Lower leg skin (tissue), 4 donors: ENCODE results near the gene ZNF148. TPM values are rescaled to one million over a fixed set of nuclear protein-coding genes. Genes with fewer than 3 reads are reported as not detected.
A peak's percentile ranks its signal among the peaks of the same experiment; 100 is the strongest.

Experiments
- DNase-seq, 2 donors: peaks; one replicate each; pipeline ENCODE4 v3.0.0-alpha.2; 2019; ENCODE audit warnings: low spot score in 2 of 2
- H3K4me3 ChIP-seq: fragments of 200-600 bp; sonication (generic); 2 replicates; pipeline ENCODE4 v1.5.1; 2017; ENCODE audit warnings: mild to moderate bottlenecking, low read depth; ENCODE audit not compliant: poor library complexity, severe bottlenecking
- POLR2A ChIP-seq, 2 donors: fragments of 450-650 bp; IDR thresholded peaks; one replicate each; pipeline ENCODE4 v1.6.1; 2016 to 2017; ENCODE audit warnings: antibody characterized with exemption in 2 of 2, mild to moderate bottlenecking in 1 of 2, moderate library complexity in 1 of 2
- WGBS, 2 donors: methylation state at CpG; one replicate each; pipeline ENCODE4 v1.1.5; 2018; 5-methylcytosine and 5-hydroxymethylcytosine counted together
- intact Hi-C: fragments of 100-400 bp; cut with DNase I; formaldehyde crosslinking; loops from one replicate; pipeline ENCODE4 v1.15.0; 2023; ENCODE audit warnings: low total_unique reads
- total RNA-seq, 4 donors: library from RNA; depleted of rRNA; stranded (reverse); fragments of >200 nt; gene quantifications; one replicate each; pipeline ENCODE4 v1.1.0, GENCODE V29; 2016
- TF ChIP-seq, protein P1 (sequence below), 3 donors: fragments of 450-650 bp; IDR thresholded peaks; one replicate each; pipeline ENCODE4 v1.5.1; 2016; ENCODE audit warnings: antibody characterized with exemption in 3 of 3, mild to moderate bottlenecking in 3 of 3, moderate library complexity in 2 of 3

The ZNF148 gene
- total RNA-seq, 4 donors from 2014 or later: 14.6 to 24.6 (median 17.7) TPM

DNA sequence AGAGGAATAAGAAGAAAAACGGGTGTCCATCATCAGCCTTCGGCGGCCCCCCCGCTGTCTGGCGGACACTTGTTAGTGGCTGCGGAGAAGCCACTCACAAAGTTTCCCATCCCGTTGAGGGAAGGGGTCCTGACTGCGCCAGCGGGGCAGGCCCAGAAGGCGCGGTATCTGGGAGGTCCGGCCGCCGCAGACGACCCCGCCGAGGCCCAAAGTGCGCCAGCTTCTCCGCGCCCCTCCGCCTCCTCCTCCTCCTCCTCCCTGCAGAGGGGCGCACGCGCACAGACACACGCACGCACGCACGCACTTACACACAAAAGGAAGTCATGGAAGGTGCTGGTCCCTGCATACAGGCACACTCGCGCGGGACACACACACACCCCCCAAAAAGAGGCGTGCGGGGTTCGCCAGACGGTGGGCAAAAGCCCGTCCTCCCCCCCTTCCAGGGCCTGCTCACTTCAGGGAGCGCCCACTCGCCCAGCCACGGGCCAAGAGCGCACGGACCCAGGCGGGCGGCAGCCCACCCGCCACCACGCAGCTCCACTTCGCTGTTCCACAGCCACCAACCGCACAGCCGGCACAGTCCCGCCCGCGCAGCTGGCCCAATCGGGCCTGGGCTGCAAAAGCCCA is 18.0 kb downstream of the ZNF148 start:
- 13 to 24% methylated on average over 38 to 41 of the region's 52 CpGs for WGBS, 2 donors
- TF ChIP-seq, protein P1, sequence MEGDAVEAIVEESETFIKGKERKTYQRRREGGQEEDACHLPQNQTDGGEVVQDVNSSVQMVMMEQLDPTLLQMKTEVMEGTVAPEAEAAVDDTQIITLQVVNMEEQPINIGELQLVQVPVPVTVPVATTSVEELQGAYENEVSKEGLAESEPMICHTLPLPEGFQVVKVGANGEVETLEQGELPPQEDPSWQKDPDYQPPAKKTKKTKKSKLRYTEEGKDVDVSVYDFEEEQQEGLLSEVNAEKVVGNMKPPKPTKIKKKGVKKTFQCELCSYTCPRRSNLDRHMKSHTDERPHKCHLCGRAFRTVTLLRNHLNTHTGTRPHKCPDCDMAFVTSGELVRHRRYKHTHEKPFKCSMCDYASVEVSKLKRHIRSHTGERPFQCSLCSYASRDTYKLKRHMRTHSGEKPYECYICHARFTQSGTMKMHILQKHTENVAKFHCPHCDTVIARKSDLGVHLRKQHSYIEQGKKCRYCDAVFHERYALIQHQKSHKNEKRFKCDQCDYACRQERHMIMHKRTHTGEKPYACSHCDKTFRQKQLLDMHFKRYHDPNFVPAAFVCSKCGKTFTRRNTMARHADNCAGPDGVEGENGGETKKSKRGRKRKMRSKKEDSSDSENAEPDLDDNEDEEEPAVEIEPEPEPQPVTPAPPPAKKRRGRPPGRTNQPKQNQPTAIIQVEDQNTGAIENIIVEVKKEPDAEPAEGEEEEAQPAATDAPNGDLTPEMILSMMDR (IDR thresholded peaks at IDR 0.05): no peak
- no peak for TF ChIP-seq POLR2A (IDR thresholded peaks at IDR 0.05)
- DNase-seq: no peak

DNA sequence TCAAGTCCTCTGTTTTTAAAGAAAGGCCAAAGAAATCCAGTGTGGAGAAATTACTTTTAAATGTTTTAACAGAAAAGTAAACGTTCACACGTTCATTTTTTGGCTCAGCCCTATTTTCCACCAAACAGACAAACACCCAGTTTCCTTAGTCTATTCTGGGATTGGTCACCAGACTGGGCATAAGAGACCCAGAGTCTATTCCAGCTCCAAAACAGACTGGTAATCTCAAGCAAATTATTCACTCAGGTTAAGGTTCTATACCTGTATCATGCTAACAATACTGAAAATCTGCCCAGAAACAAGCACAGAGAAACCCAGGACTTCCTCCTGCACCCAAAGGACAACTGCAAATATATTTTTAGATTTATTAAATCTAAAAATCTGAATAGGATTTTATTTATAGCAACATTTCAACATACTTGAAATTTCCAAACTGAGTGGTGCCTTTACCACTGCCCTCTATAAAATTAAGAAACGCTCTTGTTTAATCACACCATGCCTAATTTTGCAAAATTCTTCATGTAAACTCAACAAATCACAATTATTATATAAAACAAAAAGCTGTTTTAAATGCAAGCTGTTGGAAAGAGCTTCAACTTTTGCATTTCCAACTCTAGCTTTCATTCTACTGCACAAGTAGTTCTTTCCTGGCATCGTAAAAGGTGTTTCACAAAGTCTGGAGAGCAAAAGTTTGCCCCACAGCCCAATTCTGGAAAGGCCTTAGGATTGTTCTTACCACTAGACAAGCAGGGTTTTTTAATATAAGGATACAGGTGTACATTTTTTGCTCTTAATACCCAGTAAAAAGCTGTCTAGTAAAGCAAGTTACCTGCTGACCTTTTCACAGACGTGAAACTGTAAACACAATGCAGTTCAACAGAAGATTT is 18.7 kb downstream of the ZNF148 start:
- 34 to 36% methylated on average over 5 of the region's 5 CpGs for WGBS, 2 donors

More for the DNA sequence above, 18.0 kb downstream of the ZNF148 start:
- peak overlapping the region; percentile 11 for H3K4me3 ChIP-seq
- intact Hi-C loops: no loop called here

DNA sequence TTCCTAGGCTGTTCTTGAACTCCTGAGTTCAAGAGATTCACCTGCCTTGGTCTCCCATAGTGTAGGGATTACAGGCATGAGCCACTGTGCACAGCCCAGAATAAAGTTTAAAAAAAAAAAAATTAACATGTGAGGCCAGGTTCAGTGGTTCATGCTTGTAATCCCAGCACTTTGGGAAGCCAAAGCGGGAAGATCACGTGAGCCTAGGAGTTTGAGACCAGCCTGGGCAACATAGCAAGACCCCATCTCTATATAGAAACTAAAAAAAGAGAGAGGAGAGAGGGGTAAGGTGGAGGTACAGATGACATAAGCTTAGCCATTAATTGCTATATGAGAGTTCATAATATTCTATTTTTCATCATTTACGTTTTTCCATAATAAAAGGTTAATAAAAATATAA is 21.5 kb downstream of the ZNF148 start:
- no peak for TF ChIP-seq POLR2A (IDR thresholded peaks at IDR 0.05)
- TF ChIP-seq, protein P1 (IDR thresholded peaks at IDR 0.05): no peak
- 95 to 97% methylated on average over 3 of the region's 3 CpGs for WGBS, 2 donors
- DNase-seq: no peak
- H3K4me3 ChIP-seq: no peak overlapping the region
- intact Hi-C loops: no loop called here

More for the DNA sequence above, 18.7 kb downstream of the ZNF148 start:
- H3K4me3 ChIP-seq: no peak overlapping the region
- no peak for DNase-seq
- intact Hi-C loops: no loop called here
- TF ChIP-seq POLR2A (IDR thresholded peaks at IDR 0.05): no peak
- TF ChIP-seq, protein P1 (IDR thresholded peaks at IDR 0.05): no peak

DNA sequence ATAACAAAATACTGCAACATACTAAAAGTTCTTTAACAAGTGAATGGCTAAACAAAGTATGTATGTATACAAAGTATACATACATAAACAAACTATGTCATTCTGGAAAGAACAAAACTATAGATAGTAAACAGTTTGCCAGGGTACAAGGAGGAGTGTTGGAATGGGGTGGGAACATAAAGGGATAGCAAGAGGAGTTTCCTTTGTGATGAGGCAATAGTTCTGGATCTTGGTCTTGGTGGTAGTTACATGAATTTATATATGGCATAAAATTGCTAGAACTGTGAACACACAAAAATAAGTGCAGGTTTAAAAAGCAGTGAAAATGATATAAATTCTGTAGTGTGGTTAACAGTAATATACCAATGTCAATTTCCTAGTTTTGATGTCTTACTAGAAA is 22.0 kb downstream of the ZNF148 start:
- intact Hi-C loops: no loop called here
- no peak for DNase-seq
- no peak for TF ChIP-seq POLR2A (IDR thresholded peaks at IDR 0.05)
- TF ChIP-seq, protein P1 (IDR thresholded peaks at IDR 0.05): no peak
- H3K4me3 ChIP-seq: no peak overlapping the region

DNA sequence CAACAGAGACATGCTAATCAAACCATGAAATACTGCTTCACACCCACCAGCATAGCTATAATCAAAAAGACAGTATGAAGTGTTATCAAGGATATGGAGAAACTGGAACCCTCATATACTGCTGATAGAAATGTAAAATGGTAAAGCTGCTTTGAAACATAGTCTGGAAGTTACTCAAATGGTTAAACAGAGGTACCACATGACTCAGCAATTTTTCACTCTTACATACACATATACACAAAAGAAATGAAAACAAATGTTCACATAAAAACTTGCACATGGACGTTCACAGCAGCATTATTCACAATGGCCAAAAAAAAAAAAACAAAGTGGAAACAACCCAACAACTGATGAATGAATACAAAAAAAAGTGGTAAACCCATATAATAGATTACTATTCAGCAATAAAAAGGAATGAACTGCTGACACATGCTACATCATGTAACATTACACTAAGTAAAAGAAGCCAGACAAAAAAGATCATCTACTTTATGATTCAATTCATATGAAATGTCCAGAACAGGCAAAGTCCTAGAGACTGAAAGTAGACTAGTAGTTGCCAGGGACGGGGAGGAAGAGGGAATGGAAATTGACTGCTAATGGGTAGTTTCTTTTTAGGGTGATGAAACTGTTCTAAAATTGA is 23.2 kb downstream of the ZNF148 start:
- no peak overlapping the region for H3K4me3 ChIP-seq
- DNase-seq: no peak
- WGBS, 2 donors: 49 to 57% methylated on average over 2 of the region's 2 CpGs
- intact Hi-C loops: no loop called here
- TF ChIP-seq POLR2A (IDR thresholded peaks at IDR 0.05): no peak
- TF ChIP-seq, protein P1 (IDR thresholded peaks at IDR 0.05): no peak
